22Rv1 (cell line): ENCODE results near the gene ADAM8.

Experiments
- ZFX ChIP-seq: fragments of 450-650 bp; IDR thresholded peaks from 2 replicates; pipeline ENCODE4 v1.6.1; 2017; ENCODE audit warnings: antibody characterized with exemption, borderline replicate concordance
- TF ChIP-seq, protein P1 (sequence below): fragments of 450-650 bp; IDR thresholded peaks from 2 replicates; pipeline ENCODE4 v1.5.1; 2017; ENCODE audit warnings: mild to moderate bottlenecking

DNA sequence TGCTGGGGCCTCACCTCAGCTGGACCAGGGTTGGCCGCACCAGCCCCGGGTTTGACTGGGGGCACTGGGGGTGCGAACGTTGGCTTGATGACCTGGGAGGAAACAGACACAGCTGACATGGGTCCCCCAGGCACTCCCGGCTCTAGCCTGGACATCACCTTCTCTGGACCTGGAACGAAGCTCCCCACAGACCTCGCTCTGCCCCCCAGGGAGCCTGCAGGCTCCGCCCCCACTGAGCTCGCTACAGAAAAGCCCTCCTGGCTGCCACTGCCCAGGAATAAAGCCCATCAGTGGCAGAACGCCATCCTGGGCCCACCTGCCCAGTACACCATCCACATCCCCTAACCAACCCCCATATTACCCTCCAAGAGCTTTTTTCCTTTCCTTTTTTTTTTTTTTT lies 13.0 kb downstream of the ADAM8 start:
- TF ChIP-seq, protein P1, sequence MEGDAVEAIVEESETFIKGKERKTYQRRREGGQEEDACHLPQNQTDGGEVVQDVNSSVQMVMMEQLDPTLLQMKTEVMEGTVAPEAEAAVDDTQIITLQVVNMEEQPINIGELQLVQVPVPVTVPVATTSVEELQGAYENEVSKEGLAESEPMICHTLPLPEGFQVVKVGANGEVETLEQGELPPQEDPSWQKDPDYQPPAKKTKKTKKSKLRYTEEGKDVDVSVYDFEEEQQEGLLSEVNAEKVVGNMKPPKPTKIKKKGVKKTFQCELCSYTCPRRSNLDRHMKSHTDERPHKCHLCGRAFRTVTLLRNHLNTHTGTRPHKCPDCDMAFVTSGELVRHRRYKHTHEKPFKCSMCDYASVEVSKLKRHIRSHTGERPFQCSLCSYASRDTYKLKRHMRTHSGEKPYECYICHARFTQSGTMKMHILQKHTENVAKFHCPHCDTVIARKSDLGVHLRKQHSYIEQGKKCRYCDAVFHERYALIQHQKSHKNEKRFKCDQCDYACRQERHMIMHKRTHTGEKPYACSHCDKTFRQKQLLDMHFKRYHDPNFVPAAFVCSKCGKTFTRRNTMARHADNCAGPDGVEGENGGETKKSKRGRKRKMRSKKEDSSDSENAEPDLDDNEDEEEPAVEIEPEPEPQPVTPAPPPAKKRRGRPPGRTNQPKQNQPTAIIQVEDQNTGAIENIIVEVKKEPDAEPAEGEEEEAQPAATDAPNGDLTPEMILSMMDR, result no peak
- no peak for TF ChIP-seq ZFX
